Measurements from ENCODE around the gene PIAS1.
"Not testable (repeated sequence)": the region's sequence is repeated elsewhere in the genome, so short reads cannot be mapped to it uniquely, and the experiment has no call there.

Gene PIAS1

DNA sequence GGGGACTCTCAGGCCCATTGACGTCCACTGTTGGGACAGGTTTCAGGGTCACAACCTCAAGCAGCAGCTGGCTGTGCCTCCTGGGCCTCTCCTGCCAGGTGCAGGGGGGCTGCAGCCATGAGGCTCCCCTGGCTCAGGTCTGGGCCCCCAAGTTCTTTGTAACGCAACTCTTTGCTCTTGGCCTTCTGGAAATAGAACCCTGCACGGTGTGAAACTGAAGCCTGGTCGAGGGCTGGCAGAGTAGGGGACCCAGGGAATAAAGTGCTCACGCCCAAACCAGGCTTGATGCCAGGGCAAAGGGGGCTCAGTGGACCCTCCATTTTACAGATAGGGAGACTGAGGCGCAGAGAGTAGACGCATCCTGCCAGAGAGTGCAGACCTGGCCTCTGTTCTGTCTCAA is 150.2 kb downstream of the PIAS1 start:
- no peak for DNase-seq (ENCODE audit: low read depth)

DNA sequence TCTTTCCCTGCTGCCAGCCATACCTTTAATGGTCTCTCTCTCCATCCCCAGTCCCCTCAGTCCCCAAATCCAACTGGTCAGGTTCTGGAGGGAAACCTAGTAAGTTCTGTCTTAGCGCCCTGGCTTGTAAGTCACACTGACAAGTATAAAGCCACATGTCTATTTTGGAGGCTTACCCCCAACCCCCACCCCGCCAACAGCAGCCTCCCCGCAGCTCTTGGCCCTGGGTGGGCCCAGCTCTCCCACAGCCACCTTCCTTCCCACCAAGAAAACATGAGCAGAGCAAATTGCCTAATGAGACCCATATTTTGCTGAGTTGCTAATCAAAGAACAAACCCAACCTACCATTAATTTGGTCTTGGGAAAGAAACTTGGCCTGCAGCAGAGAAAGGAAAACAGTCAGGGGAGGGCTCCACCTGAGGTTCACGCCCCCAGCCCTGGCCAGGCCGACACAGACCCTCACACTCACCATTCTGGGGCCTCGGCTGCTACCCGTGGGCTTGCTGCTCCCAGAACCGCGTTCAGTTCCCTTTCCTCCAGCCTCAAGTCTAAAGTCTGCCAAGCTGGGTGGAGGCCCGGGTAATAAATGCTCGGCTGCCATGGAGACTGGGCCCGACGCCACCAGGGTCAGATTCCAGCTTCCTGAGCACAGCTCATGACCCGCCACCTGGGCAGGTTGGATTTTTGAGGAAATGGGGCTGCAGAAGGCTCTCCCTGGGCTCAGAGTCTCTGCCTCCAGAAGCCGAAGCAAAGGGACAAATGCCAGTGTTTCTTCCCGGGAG is 150.9 kb downstream of the PIAS1 start, which contains the start of gene CALML4:
TSS of gene CALML4 (minus strand) at position 557 of the 782 bp plus-strand sequence. CDS start at position 472, 85 bp downstream.
- no peak for DNase-seq (ENCODE audit: low read depth)

DNA sequence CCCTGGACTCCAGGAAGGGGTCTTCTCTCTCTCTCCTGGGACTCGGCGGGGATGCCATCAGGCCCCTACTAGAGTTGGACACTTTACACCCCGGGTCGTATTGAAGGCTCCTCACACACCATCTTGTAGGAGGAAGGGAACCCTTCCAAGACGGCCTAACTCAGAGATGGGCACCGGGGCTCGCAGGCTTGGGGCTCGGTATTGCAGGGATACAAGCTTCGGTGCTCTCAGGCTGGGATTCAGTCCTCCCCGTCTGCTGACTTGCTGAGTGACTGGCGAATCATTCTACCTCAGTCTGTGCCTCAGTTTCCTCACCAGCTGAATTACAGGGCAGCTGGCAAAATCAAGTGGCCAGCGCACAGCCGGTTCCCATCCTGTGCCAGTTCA is 151.4 kb downstream of the PIAS1 start:
- DNase-seq (ENCODE audit: low read depth): no peak

DNA sequence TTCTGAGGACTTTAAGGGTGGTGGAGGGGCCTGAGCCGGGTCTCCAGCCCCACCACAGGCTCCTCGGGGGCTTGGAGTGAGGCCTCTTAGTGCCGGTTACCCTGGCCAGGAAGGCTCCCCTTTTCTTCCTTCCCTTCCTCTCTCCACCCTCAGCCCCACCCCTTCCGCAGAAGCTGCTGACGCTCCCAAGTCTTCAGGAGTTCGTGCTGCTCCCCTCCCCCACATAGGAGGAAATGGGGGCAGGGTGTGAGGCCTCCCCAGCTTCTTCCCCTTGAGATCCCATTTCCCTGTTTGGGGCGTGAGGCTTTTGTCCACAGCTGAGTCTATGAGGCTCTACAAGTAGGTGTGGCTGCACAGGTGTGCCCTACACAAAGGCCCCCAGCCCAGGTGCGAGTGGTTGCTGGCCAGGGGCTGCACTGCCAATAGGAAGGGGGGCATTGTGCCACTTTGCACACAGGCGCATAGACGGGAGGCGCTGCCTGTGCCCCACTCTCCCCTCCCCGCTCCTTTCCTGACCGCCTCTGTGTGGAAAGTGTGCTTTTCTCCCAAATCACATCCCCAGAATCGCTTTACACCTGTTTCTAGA is 151.9 kb downstream of the PIAS1 start:
- no peak for DNase-seq (ENCODE audit: low read depth)

DNA sequence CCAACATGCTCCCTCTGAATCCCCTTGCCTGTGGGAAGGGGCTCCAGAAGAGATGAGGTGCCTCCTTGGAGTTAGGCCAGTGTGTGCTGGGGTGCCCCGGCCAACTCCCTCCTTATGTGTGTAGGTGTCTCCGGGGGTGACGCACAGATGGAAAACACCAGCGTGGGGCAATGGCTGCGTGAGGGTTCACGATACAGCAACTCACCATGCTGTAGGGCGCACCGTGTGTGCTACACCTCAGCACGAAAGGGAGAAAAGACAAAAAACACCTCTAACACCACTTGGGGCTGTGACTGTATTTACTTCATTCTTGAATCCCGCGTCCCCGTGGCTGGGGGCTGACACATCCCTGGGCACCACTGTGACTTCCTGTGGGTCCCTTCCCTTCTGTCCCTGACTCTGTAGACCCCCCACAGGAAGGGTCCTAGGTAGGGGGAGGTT is 152.6 kb downstream of the PIAS1 start:
- DNase-seq (ENCODE audit: low read depth): no peak

DNA sequence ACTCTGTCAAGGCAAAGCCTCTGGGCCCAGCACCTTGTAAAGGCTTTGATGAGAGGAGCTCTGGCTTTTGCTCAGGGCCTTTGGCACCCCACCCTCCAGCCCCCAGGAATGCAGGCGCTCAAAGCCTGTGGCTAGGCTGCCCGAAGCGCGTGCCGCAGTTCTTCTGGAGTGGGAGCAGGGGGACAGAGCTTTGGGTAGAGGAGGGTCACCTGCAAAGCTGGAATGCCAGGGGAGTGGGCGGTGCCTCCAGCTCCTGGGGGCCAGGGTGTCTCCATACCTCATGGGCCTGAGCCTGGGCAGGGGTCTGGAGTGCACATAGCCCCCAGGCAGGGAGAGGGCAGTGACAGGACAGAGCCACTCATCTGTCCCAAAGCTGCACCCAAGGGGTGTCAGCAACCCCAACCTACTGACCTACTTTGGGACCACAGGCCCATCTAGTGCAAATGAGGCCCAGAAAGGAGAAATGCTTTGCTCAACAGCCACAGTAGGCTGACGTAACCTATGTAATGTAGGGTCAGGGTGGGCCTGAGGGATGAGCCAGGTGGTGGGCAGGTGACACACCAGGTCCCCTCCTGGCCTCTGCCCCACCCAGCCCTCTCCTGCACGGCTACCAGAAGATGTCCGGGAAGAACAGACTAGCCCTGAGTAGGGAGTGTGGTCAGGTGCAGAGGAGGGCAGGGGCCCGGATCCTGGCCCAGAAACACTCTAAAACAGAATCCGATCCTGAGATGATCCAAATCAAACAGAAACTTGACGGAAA is 153.2 kb downstream of the PIAS1 start:
- DNase-seq (ENCODE audit: low read depth): no peak

DNA sequence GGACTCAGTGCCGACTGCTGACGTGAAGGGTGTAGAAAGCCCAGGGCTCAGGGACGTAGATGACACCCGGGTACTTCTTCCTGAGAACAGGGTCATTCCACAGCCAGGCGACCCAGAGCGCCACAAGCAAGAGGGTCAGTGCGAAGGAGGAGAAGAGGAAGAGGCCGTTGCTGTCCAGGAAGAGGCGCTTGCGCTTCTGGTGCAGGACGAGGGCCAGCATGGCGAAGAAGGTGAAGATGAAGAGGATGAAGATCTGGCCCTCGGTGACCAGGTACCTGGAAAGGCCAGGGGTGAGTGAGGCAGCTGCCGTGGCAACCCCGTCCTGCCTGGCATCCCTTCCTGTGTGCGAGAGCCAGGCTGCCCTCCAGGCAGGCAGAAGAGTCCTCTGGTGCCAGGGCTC is 154.0 kb downstream of the PIAS1 start:
- no peak for DNase-seq (ENCODE audit: low read depth)

DNA sequence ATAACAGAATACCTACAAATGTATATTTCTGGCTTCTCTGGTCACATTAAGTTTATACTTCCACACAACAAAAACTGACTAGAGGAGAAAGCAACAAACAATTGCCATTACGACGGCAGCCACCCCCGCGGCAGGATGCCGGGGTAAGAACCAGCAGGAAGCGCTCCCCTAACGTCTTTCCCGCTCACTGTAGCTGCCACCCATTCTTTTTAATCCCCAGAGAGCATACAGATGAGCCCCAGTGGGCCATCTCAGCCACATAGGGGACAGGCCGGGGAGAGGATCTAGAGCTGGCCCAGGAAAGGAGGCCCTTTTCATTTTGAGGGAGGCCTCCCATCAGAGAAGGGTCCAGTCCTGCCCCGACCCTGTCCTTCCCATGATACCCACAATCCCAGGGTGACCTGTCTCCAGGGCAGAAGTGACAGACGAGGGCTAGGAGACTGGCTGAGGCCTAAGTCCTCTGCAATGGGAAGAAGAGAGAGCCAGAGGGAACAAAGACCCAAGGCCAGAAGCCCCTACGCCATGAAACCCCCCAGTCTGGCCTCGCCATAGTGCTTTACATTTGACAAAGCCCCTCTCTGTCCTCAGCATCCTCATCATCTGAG is 154.6 kb downstream of the PIAS1 start:
- no peak for DNase-seq (ENCODE audit: low read depth)

DNA sequence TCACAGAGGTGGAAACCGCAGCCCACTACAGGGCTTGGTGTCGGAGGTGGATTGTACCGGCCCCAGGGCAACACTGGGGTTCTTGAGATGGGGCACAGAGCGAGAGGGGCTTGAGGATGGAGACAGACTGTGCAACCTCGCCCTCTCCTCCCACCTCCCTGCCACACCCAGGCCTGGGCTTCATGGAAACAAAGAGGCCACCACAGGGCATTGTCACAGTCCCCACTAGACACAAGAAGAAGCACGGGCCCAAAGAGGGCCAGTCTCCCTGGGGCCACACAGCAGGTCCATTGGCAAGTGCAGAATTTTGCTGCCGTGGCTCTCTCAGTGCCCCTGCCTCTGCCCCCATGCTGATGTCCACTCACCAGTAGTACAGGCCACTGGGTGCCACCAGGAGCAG is 155.2 kb downstream of the PIAS1 start:
- DNase-seq (ENCODE audit: low read depth): no peak

DNA sequence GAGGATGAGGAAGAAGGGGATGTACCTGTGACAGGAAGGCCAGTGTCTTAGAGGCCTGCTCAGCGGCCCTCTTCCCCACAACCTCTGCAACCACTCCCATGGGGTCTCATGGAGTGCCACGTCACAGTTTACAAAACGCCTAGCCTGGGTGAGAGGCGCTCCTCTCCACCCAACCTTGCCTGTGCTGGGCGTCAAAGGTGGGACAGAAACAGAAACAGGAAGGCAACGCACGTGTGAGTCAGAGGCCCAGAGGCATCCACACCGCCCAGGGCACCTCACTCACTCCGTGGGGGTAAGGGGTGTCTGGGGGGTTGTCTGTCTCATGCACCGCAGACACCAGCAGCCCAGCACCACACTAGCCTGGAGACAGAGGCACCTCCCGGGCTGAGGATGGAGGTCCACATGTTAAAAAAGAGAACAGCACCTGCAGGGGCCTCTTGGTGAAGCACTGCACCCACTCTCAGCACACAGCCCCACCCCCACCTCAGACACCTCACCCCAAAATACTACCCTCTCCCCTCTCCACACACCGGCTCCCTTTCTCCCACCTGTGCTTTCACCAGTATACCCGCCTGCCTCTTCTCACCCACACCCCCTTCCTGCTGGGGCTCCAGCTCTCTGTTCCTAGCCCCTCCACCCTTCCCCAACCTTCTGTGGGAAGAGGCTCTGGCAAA is 155.8 kb downstream of the PIAS1 start:
- no peak for DNase-seq (ENCODE audit: low read depth)

DNA sequence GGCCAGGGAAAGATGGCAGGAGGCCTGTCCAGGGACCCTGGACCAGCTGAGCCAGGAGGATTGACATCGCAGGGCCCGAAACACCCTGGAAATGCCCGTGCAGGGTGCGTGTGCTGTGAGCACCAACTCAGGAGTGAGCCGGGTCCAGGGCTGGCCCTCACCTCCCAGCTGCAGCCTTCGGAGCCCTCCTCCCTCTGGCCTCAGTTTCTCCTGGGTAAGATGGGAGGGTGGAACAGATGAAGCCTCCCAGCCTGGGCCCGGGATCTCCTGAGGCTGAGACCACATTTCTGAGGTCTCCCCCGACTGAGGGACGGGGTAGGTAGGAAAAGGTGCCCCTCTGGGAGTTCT is 156.3 kb downstream of the PIAS1 start:
- DNase-seq (ENCODE audit: low read depth): no peak

DNA sequence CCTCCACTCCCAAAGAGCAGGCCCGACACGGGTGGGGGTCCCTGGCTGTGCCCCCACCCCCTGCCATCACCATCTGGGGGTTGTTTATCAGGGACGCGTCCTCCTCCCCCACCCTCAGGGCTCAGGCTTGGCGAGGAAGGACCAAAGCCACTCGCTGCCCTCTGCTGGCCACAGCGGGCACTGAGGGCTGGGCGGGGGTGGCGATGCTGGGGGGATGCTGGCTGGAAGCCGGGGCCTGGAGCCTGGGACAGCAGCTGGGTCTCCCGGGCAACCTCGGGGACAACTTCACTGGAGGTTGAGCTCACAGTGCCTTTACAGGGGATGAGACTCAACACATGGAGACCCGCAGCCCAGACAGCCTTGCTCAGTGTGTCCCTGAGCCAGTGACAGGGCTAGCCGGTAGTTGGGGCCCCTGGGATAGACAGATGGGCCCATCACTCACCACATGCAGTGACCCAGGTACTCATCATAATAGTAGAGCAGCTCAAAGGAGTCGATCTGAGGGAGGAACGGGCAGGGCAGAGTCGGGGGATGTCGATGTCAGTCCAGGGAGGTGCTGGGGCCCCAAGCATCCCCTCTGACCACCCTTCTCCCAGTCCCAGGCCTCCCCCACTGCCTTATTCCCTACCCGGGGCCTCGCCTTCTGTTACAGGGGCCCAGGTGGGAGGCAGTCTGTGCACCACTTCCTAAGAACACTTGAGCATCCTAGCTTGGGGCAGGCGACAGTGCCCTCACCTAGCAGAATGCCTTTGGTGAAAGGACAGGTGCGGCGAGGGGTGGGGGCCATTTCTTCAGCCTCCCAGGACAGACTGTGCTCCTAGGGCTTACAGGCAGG is 156.9 kb downstream of the PIAS1 start:
- peak; percentile 28 for DNase-seq (ENCODE audit: low read depth)

DNA sequence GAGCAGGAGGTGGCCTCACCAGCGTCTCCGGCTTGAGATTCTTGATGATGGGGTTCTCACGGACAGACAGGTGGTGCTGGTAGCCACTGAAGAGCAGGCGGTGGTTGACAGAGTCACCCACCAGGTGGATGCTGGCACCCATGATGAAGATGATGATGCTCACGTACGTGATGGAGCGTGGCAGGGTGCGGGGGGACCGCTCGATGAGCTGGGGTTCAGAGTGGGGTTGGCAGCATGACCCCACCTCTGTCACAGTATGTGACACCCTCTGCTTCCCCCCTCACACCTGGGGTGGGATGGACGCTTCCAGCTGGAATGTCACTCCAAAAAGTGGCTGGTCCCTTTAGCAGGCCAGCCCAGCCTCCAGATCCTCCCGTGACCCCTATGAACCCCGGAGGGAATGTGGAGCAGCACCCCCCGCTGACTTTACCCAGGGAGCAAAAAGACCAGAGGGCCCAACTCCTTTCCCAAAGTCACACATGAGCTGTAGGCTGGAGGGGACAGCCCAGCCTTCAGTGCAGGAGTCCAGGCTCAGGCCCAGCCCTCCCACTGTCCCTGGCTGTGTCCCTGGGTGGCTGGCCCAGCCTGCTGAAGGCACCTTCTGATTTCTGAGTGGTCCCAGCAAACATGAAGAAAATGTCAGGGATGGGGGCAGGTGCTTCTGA is 157.7 kb downstream of the PIAS1 start:
- DNase-seq (ENCODE audit: low read depth): no peak

DNA sequence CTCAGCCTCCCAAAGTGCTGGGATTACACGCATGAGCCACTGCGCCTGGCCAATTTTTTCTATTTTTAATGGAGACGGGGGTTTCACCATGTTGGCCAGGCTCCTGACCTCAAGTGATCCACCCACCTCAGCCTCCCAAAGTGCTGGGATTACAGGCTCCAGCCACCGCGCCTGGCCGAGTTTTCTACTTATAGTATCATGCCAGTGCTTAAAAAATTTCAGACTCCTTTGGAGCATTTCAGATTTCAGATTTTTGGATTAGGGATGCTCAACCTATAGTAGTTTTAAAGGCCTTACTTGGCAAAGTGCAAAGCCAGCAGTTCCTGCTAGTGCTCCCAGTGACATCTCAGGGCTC is 159.4 kb downstream of the PIAS1 start:
- not testable (repeated sequence) for DNase-seq (ENCODE audit: low read depth)

DNA sequence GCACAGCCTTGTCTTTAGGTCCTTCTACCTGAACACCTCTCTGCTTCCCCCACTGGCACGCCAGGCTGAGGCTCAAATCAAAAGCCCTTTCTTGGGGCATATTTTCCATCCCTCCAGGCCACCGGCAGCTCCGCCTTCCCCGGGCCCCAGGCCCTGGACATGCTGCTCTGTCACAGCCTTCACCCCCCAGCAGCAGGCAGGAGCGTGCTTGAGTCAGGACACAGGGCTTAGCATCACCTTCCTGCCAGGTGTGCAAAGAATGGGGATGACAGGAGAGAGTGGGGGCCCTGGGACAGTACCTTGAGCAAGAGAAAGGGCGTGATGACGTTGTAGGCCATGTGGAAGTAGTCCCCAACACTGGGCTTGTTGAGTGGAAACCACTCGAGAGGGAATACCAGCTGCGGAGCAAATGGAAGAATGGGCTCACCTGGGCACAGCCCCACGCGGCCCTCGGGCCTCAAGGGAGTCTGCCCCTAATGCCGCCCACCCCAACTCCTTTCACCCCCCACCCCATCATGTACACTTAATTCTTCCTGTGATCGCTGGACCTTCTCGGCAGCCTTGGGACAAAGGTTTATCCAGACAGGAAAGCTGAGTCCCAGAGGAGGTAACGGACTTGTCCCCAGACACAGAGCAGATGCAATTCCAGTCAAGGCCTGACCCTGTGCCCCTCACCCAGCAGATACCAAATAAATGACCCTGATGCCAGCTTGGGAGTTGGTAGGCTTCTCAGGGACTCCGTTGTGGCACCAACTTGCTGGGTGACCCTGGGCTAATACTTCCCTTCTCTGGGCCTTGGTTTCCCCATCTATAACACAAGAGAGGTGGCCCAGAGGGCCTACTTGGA is 160.1 kb downstream of the PIAS1 start:
- no peak for DNase-seq (ENCODE audit: low read depth)

DNA sequence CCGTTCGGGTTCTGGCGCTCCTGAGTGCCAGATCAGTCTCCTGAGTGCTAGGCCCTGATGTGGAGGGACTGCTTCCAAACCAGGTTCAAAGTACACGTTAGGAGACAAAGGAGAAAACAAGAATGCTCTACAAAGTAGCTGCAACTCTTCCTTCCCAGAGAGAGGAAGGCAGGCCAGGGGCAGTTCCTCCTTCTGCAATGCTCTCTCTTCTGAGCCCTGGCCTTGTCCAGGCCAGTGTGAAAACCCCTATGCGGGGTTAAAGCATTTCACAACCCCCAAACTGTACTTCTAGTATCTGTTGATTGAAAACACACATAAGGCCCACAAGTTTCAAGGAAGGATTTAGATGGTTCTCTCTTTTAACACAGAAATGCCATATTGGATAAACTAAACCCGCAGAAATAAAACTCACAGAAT is 160.7 kb downstream of the PIAS1 start:
- no peak for DNase-seq (ENCODE audit: low read depth)

DNA sequence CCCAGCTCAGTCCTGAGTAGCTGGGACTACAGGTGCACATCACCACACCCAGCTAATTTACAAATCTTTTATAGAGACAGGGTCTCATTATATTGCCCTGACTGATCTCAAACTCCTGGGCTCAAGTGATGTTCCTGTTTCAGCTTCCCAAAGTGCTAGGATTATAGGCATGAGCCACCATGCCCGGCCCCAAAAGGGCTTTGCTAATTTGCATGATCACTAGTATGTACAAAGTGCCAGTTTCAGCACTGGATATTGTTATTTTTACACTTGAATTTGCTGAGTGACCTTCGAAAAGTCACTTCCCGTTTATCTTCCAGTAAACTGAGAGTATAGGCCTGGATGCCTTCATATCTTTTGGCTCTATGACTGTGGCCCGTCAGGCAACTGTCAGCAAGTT is 163.2 kb downstream of the PIAS1 start:
- DNase-seq (ENCODE audit: low read depth): no peak

DNA sequence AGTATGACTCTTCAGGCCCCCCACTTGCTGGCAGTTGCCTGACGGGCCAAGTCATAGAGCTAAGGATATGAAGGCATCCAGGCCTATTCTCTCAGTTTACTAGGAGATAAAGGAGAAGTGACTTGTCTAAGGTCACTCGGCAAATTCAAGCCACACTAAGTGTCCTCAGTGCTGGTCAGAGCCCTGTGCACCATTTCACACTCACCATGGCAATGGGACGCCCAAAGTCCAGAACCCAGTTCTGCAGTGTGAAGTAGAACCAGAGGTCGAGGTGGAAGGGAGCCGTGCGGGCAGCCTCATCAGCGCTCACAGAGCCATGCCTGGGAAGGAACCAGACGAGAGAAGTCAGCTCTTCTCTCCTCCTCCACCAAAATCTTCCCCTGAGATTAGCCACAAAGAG is 164.2 kb downstream of the PIAS1 start:
- no peak for DNase-seq (ENCODE audit: low read depth)

Data from T follicular helper cell (primary cell).